GM13977 (cell line): ENCODE results near the gene MESP1.
"Not testable (repeated sequence)": the region's sequence is repeated elsewhere in the genome, so short reads cannot be mapped to it uniquely, and the experiment has no call there.

Source experiments
- DNase-seq: peaks from one replicate; pipeline ENCODE4 v3.0.0; 2012; ENCODE audit warnings: low spot score
- in situ Hi-C: fragments of 300-500 bp; cut with MboI; formaldehyde crosslinking; loops from one replicate; pipeline ENCODE4 v1.12.0; 2022; ENCODE audit warnings: low sequenced_read_pairs, low pct_unique_long_range_greater_than_20kb, mixed read lengths, inconsistent platforms; ENCODE audit not compliant: unreplicated experiment
- TF ChIP-seq, protein P1 (sequence below): IDR thresholded peaks from 2 replicates; pipeline ENCODE4 v1.5.1; 2012; ENCODE audit warnings: mild to moderate bottlenecking, control low read depth; ENCODE audit not compliant: insufficient read depth; ENCODE audit errors: extremely low read depth, missing control alignments

Gene MESP1

DNA sequence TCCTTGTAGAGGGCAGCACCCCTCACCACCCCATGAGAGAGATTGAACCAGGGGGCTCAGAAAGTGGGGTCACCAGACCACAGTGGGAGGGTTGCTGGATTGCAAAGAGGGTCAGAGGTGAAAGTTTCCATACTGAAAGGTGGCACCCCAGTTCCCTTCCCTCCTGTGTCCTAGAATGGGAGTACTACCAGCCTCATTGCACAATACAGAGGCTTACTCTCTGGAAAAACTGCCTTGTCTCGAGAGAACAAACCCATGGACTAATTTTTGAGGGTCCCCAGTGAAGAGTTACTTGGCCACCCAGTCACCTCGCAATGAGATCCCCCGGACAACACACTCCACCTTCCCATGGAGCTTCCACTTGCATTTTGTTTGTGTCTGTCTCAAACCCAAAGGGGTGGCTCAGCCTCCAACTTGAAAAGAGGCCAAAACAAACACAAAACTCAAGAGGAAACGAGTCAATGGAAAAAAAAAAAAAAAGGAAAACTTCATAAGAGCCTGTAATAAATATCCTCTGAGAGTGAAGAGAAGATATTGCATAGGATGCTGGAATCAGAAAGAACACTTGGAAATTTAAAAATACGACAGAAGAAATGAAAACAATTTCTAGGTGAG lies 43.7 kb upstream of the MESP1 start:
- DNase-seq, result no peak
- TF ChIP-seq, protein P1, sequence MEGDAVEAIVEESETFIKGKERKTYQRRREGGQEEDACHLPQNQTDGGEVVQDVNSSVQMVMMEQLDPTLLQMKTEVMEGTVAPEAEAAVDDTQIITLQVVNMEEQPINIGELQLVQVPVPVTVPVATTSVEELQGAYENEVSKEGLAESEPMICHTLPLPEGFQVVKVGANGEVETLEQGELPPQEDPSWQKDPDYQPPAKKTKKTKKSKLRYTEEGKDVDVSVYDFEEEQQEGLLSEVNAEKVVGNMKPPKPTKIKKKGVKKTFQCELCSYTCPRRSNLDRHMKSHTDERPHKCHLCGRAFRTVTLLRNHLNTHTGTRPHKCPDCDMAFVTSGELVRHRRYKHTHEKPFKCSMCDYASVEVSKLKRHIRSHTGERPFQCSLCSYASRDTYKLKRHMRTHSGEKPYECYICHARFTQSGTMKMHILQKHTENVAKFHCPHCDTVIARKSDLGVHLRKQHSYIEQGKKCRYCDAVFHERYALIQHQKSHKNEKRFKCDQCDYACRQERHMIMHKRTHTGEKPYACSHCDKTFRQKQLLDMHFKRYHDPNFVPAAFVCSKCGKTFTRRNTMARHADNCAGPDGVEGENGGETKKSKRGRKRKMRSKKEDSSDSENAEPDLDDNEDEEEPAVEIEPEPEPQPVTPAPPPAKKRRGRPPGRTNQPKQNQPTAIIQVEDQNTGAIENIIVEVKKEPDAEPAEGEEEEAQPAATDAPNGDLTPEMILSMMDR, result no peak
- in situ Hi-C loops, result no loop called here

DNA sequence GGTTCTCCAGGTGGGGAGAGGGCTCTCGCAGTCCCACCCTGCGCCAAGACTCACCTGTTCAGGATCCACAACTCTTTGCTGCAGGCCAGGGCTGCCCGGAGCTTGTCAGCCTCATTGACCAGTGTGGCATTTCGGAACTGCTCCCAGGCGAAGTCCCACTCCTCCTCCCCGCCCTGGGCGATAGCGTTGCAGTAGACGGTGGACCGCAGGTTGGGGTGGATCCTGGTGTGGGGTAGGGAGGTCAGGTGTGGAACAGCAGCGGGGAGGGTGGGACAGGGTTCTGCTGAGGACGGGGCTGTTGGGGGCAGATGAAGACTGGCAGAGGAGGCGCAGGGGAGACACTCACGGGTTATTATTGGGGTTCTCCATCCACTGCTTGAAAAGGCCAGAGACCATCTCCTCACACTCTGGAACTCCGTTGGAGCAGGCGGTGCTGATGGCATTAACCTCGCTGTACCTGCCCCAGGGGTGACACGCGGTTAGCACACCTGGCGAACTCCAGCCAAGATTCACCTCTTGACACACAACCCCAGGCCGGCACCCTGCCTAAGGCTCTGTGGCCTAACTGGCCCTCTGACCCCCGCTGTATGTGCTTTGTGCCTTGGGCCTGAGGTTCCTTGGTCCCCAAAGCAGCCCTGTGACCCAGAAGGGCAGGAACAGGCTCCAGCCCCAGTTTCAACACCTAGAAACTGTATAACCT lies 41.2 kb upstream of the MESP1 start:
- no peak for DNase-seq
- TF ChIP-seq, protein P1, result no peak
- in situ Hi-C loops, result no loop called here

DNA sequence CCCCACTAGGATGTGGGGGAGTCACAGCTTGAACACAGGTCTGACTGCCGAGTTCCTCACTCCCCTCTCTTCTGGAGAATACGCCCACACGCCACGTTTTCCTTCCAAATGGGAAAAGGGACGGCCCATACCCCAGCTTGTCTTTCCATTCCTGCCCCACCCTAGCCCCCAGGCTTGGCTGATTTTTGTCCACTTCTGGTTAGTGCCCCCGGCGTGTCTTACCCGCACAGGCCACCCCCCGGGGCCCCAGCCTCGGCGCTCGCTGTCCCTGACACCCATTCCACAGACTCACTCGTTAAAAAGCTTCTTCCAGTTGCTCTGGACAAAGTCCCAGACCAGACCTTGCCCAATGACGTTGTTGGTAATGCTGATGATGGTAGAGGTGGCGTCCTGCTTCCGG lies 39.6 kb upstream of the MESP1 start:
- in situ Hi-C loops, result no loop called here
- TF ChIP-seq, protein P1, result no peak
- no peak for DNase-seq

DNA sequence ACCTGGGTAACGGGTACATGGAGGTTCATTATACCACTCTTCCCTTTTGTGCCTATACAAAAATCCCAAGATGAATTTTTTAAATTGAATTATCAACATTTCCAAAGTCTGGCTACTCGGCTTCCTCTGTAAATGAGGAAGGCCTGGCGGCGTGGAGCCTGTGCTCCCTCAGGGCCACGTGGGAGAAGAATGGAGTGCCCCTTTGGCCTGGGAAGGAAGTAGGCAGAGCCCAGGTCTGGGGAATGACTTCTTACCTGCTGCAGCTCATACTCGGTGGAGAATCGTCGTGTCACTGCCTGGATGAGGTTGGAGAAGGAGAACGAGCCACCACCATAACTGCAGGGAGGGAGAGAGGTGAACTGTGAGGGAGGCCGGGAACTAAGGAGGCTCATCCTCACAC lies 39.2 kb upstream of the MESP1 start:
- TF ChIP-seq, protein P1, result no peak
- in situ Hi-C loops, result no loop called here
- no peak for DNase-seq

DNA sequence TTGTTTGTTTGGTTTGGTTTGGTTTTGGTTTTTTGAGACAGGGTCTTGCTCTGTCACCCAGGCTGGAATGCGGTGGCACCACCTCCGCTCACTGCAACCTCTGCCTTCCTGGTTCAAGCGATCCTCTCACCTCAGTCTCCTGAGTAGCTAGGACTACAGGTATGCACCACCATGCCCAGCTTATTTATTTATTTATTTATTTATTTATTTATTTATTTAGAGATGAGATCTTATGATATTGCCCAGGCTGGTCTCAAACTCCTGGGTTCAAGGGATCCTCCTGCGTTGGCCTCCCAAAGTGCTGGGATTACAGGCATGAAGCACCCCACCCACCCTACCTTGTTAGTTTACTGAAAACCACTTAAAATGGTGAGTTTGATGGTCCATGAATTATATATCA lies 37.5 kb upstream of the MESP1 start:
- in situ Hi-C loops, result not testable (repeated sequence)

DNA sequence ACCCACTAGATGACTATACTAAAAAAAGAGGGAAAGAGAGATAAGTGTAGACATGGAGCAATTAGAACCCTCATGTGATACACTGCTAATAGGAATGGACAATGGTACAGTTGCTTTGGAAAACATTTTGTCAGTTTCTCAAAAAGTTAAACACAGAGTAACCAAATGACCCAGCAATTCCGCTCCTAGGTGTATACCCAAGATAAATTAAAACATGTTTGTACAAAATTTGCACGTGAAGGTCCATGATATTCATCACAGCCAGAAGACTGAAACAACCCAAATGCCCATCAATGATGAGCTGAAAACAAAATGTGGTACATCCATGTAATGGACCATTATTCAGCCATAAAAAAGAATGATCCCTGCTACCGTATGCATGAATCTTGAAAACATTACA lies 36.9 kb upstream of the MESP1 start:
- in situ Hi-C loops, result no loop called here
- TF ChIP-seq, protein P1, result no peak
- no peak for DNase-seq

More for the DNA sequence above, 37.5 kb upstream of the MESP1 start:
- DNase-seq, result not testable (repeated sequence)

DNA sequence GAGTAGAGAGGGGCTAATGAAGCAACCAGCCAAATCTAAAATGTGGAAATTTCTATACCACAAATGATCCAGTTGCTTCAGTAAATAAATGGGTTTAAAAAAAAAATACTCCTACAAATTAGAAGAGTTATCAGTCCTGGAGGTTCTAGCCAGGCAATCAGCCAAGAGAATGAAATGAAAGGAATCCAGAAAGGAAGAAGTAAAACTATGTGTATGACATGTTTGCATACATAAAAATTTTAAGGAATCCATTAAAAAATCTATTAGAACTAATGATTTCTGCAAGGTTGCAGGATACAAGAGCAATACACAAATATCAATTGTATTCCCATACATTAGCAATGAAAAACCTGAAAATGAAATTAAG lies 34.7 kb upstream of the MESP1 start:
- DNase-seq, result no peak
- TF ChIP-seq, protein P1, result no peak
- in situ Hi-C loops, result no loop called here
